GM12872 (cell line): Measurements from ENCODE around the gene JMJD7.

Experiments used
- CTCF ChIP-seq: IDR thresholded peaks from 3 replicates; pipeline ENCODE4 v1.5.1; 2011; ENCODE audit warnings: low read depth, mild to moderate bottlenecking, low read length, moderate library complexity; ENCODE audit not compliant: insufficient read depth

JMJD7 gene

DNA sequence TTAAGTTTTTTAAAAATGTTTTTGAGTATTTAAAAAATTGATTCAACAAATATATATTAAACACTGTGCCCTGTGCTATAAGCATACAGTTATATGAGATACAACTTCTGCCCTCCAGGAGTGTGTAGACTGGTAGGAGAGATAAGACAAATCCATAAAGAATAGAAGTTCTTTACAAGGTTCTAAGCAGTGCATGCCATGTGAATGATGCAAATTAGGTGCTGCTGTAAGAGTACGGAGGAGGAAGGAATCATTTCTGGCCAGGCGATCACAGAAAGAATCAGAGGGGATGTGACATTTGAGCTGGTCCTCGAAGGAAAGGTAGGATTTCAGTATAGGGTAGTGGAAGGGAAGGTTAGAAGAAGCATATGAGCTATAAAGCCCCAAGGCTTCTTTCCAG, 39.6 kb upstream of the JMJD7 start:
- no peak for TF ChIP-seq CTCF

- no peak for TF ChIP-seq CTCF
Observed at GRCh38 chr15:41789236-41789635, 38.7 kb upstream of the JMJD7 start.

DNA sequence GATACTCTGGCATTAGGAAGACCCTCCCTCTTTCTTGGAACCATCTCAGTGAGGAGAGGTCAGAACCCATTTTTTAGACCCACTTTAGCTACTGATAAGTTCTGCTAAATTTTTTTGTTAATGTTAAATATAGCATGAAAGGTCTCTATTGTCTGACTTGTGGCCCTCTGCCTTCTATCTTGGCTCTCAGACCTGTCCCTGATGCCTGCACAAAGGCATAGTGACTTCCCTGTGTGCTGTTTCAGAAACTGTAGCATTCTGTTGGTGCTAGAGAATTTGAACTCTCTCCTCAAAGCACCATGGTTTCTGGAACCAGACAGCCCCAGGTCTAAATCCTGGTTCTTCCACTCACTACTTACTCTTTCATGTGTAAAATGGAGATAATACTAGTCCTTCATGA, 38.2 kb upstream of the JMJD7 start:
- no peak for TF ChIP-seq CTCF

DNA sequence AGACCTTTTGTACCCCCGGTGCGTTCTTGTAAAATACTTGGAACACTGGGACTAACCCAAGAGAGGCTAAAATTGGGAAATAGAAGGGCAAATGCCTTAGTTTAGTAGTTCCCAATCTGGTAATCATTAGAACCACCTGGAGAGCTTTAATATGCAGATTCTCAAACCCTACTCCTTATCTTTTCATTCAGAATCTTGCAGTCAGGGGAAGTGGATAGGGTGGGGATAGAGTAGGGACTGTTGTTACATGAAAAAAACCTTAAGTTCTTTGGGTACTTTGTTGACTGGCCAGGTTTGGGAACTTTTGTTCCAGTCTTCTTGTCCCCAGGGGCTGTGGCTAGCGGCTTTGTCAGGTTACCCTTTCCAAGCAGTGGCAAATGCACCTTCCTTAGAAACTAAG, 37.7 kb upstream of the JMJD7 start:
- no peak for TF ChIP-seq CTCF

DNA sequence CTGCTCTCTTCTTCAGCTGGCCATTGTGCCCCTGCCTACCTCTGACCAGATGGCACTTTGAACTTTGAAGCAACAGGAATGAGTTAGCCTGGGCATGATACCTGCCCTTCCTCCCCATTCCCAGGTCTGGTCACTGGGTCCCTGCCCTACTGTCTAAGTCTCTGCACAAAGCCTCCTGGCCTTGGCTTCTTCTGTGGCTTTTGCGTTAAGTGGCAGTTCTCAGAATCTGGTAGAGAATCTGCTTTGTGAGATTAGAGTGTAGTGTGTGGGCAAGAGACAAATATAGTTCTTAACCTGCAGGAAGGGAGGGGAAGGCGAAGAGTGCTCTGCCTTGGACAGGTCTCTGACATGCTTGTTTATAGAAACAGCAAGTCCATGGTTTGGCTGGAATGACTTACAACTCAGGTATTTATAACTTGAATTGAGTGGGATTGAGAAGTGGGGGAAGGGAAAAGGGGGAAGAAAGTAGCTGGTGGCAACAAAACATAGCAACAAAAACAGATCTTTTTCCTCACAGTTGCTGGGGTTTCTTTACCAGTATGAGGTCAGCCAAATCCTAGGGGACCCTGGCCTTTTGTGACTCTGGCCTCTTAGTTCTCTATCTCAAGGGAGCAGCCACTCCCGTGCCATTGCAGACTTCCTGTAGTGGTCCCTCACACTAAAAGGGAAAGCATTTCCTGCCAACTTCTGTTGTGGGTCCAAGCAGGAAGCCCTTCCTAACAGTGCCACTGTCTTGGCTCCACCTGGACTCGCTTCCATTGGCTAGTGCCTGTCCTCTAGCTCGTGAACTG, 36.9 kb upstream of the JMJD7 start:
- no peak for TF ChIP-seq CTCF

DNA sequence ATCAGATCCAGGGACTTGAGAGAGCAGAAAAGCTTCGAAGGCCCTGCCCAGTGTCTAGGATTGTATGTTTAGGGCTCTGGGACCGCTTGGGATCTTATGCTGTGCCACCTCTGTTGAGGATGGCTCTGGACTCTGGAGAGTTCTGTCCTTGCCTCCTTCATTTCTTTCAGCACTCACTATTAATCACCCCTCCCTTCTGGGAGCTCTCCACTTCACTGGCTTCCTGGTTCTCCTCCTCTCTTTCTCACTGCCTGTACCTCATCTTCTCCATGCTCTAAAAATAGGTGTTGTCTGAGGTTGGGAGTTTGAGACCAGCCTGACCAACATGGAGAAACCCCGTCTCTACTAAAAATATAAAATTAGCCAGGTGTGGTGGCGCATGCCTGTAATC, 36.4 kb upstream of the JMJD7 start:
- TF ChIP-seq CTCF: no peak

DNA sequence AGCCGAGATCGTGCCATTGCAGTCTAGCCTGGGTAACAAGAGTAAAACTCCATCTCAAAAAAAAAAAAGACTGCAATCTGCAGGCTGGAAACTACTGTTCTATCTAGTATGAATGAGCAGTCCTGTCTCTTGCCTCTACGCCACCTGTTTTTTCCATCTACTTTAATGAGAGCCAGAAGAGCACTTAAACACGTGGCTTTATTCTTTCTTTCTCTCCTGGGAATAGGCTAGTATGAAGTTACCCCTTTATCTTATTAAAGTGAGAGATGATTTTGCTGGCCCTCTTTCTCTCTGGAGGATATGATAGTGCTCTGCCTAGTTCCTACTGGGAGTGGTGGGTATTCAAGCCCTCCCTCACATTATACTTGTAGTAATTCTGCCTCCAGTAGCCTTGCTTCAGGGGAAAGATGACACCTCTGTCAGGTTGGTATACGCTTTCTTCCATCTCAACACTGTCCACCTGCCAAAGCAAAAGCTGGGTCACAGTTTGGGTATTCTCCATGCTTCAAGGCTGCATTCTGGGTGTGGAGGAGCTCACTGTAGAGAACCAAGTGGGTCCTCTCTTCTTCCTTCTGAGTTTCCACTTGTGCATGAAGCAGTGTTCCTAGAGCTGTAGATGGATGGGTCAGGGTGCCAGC, 35.8 kb upstream of the JMJD7 start:
- TF ChIP-seq CTCF: no peak
